HG03196 (cell line): Measurements from ENCODE around the gene CLEC11A.

Experiments
- ATAC-seq: cut with Tn5 transposase; IDR thresholded peaks from one replicate; pipeline ENCODE4 v1.9.1; 2021; ENCODE audit not compliant: unreplicated experiment

The CLEC11A gene, protein sequence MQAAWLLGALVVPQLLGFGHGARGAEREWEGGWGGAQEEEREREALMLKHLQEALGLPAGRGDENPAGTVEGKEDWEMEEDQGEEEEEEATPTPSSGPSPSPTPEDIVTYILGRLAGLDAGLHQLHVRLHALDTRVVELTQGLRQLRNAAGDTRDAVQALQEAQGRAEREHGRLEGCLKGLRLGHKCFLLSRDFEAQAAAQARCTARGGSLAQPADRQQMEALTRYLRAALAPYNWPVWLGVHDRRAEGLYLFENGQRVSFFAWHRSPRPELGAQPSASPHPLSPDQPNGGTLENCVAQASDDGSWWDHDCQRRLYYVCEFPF

GRCh38 chr19:50723069-50723468 is at the start of gene CLEC11A:
Gene CLEC11A (plus strand): TSS chr19:50723364. CDS start chr19:50723526, 162 bp downstream.
- ATAC-seq: no peak

- ATAC-seq: no peak
These were observed 46.5 kb upstream of the CLEC11A start for GRCh38 chr19:50676625-50677197.

GRCh38 chr19:50677636-50678035 is 45.5 kb upstream of the CLEC11A start:
- ATAC-seq: no peak

GRCh38 chr19:50678323-50678722 is 44.8 kb upstream of the CLEC11A start:
- ATAC-seq: no peak

DNA sequence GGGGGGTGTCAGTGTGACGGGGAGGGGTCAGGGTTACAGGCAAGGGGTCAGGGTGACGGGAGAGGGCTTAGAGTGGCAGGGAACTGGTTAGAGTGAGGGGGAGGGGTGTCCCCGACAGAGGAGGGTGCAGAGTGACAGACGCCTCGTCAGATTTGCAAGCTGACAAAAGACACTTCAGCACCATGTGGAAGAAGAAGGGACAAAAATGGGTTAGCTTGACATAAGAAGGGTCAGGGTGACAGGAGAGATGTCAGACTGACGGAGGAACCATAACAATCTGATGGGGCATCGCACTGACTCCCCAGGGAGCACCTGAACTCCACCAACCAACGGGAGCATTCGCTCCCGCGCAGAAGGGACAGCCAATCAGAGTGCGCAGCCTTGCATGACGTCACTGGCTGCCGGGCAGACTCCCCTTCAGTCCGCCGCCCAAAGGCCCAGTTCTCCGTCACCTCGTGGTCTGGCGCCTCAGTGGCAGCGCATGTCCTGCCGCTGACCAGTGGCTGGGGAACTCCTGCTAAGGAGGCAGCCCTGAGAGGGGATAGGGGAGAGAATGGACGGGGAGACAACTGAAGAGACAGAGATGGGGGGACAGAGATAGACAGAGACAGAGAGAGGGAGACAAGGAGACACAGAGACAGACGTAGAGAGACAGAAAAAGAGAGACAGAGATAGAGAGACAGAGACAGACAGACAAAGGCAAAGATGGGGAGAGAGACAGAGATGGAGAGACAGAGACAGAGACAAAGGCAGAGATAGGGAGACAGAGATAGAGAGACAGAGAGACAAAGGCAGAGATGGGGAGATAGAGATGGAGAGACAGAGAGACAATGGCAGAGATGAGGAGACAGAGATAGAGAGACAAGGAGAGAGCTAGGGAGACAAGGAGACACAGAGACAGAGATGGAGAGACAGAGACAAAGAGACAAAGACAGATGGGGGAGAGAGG is 43.7 kb upstream of the CLEC11A start:
- ATAC-seq: no peak

- no peak for ATAC-seq
These were observed 36.7 kb upstream of the CLEC11A start for GRCh38 chr19:50686310-50687032.

GRCh38 chr19:50688766-50689165 is 34.4 kb upstream of the CLEC11A start:
- no peak for ATAC-seq

- ATAC-seq: no peak
These were observed 32.7 kb upstream of the CLEC11A start for GRCh38 chr19:50690439-50690838.

DNA sequence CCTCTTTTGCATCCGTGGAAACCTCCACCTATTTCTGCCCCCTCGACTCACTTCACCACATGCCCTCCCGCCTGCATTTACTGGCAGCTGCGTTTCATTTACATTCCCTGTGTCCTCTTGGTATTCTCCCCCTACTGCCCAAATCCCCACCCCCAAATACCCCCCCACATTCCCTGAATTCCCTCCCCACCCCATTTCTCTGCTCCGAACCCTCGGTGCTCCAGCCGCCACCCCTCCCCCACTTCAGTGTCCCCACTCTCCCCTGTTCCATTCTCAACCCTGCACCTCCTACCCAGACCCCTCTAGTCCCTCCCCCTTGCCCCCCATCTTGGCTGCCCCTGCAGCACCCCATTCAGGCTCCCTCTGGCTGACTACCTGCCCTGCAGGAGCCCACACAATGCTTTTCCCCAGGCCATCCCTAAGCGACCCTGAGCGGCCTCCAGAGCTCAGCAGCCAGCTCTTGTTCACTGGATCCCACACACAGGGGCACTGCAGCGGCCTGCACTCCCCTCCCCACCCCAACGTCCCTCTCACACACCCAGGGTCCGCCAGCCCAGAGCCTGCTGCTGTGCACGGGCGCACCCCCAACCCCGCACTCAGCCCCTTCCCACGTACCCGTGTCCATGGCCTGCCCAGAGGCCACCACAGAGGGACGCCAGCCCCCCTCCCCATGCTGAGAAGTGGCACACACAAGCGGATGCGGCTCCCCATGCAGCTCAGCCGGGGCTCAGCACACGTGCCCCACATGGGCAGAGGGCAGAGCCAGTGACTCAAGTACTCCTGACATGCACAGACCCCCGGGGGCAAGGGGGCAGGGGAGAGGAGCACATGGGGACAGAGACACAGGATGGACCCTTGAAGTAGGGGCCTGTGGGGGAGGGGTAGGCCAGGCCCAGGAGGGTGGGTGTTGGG is 29.8 kb upstream of the CLEC11A start:
- ATAC-seq: no peak

DNA sequence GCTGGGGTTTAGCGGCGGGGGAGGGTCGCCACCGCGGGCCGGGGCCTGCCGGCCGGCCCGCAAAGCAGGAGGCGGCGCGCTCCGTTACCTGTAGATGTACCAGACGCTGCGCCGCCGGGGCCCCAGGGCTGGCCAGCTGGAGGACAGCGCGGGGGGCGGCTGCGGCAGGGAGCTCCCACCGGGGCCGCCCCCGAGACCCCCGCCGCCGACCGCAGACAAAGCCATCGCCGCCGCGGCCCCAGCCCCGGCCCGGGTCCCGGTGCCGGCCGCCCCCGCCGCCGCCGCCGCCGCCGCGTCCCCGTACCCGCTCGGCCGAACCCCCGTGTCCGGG is 28.4 kb upstream of the CLEC11A start:
- no peak for ATAC-seq

GRCh38 chr19:50695251-50696093 is 27.7 kb upstream of the CLEC11A start:
- ATAC-seq: no peak

- ATAC-seq: no peak
These were observed 27.1 kb upstream of the CLEC11A start for GRCh38 chr19:50696094-50696483.

GRCh38 chr19:50697414-50698124 is 25.6 kb upstream of the CLEC11A start:
- ATAC-seq: no peak

DNA sequence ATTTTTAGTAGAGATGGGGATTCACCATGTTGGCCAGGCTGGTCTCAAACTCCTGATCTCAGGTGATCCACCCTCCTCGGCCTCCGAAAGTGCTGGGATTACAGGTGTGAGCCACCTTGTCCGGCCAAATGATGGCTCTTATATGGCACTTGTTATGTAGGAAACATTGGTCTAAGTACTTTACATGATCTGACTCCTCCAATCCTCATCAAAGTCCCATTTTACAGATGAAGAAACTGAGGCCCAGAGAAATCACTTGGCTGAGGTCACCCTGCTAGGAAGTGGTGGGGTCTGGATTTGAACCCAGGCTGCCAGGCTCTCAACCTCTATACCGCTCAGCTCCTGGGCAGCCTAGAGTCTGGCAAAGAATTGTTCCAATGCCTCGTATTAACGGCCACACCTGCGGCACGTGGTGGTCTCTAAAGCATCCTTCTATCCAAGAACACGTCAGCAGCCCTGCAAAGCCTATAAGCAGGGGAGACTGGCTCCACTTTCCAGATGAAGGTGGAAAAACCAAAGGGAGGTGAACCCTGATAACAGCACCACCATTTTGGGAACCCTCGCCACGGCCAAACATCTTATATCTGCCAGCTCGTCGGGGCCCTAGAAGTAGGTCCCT is 21.7 kb upstream of the CLEC11A start:
- ATAC-seq: no peak

DNA sequence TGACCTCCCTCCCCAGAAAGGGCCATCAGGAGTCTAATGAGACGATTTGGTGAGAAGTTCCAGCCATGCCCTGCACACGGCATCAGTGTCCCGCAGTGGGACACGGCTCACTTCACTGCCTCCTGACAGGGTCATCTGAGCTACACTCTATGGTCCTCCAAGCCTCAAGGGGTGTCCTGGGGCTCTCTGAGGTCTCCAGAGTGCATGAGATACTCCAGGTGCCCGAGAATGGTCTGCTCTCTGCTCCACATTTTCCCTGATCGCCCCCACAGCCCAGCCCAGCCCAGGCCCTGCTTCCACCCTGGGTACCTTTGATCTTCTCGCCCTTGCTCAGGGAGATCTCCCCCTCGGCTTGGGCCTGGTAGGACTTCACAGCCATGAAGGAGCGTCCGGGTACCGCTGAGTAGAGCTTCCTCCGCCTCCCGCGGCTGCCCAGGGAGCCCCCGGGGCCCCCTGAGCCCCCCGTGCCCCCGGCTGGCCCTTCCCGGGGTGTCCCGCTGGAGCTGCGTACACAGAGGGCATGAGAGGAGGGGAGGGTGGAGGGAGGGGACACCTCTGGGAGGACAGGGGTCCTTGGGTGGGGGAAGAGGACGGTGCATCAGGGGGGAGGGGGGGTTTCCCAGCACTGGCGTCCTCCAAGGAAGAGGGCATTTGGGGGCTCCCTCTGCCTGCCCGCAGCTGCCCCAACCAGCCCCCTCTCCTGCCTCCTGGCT is 20.9 kb upstream of the CLEC11A start:
- no peak for ATAC-seq

DNA sequence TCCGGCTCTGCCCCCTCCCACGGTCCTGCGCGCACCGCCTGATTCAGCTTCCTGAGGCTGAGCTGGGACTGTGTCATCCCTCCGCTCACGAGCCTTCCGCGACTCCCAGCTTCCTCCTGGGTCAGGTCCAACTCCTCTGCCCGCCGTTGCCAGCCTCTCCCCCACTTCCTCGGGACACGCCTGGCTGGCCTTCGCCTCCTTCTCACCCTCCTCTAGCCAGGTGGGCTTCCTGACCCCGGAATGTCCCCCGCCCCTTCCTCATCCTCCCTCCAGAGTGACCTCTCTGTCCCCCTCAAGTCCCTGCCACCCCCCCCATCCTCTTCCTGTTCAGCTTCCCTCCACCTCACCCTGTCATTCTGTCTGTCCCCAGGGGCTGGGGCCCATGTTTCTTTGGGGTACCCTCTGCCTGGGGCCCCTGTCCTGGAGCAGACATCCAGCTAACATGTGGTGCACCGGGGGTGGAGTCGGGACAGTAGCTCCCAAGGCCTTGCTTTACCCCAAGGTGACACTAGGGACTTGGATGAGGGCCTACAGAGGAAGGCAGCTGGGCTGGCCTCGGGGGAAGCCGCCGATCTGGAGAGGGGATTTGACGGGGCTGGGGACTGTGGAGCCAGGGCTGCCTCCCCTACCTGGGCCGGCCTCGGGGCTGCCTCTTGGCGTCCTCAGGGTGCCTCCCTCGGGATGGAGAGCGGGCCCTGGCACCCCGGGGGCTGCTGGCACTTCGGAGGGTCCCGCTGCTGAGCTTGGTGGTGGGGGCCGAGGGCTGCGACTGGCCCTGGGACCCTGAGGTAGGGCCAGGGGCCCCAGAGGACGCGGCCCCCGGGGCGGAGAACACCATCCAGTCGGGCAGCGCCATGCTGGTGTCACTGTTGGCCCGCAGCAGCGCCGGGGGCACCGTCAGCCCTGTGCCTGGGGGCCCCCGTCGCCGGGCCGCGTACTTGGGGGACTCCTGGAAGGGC is 20.0 kb upstream of the CLEC11A start:
- no peak for ATAC-seq
